HepG2 (cell line): Measurements from ENCODE around the gene ESAM. TPM values are rescaled to one million over a fixed set of nuclear protein-coding genes. Genes with fewer than 3 reads are reported as not detected.
A peak's percentile ranks its signal among the peaks of the same experiment; 100 is the strongest.
"Not testable (repeated sequence)": the region's sequence is repeated elsewhere in the genome, so short reads cannot be mapped to it uniquely, and the experiment has no call there.

ENCODE experiments used
- ATAC-seq: fragments of 200-7000 bp; cut with Tn5 transposase; 3 replicates; pipeline ENCODE4 v1.9.1; 2020; ENCODE audit warnings: mild to moderate bottlenecking, moderate library complexity
- BruUV-seq: library from RNA; stranded (reverse); fragments of 400-500 nt; replicated peaks from 2 replicates; lab custom pipeline; 2021; lab: Mats Ljungman, UMichigan
- CTCF ChIA-PET: fragments of 300-600 bp; formaldehyde crosslinking; extraction: SDS; loops from one replicate; lab custom pipeline; 2021; ENCODE audit warnings: low total read pairs, inconsistent platforms, low intra/inter-chr PET ratio; lab: Yijun Ruan, JAX
- POLR2A ChIA-PET: fragments of 350-600 bp; sonication (Branson Sonifier 250); formaldehyde crosslinking; loops from one replicate; lab custom pipeline; 2020; ENCODE audit warnings: antibody characterized with exemption, inconsistent platforms; lab: Yijun Ruan, JAX
- DNase-seq: peaks from one replicate; pipeline ENCODE4 v3.0.0-alpha.2; 2015; ENCODE audit warnings: low spot score
- FAIRE-seq: peaks from 3 replicates; lab custom pipeline; 2011; peaks lifted over from hg19 to GRCh38; lab: Jason Lieb, UNC
- H2AFZ ChIP-seq: one replicate; pipeline ENCODE4 v1.6.1; 2011; ENCODE audit warnings: low read length, inconsistent platforms
- H3K27ac ChIP-seq: fragments of 300-600 bp; 3 replicates; pipeline ENCODE4 v1.8.0; 2011; ENCODE audit warnings: mixed run types, mild to moderate bottlenecking, mixed read lengths, low read length, inconsistent platforms; ENCODE audit not compliant: insufficient read depth; ENCODE audit errors: extremely low read length
- H3K27me3 ChIP-seq, 2 experiments: fragments of 200-600 bp in 1 of 2; 2 replicates in 1 of 2; 3 replicates in 1 of 2; pipeline versions ENCODE4 v1.6.0 to v1.8.0; 2011; ENCODE audit warnings: low read length in 2 of 2, mild to moderate bottlenecking in 2 of 2, moderate library complexity in 2 of 2, inconsistent platforms in 1 of 2; ENCODE audit not compliant: insufficient read depth in 2 of 2, control insufficient read depth in 1 of 2
- H3K36me3 ChIP-seq, 2 experiments: fragments of 200-600 bp in 1 of 2; replicated peaks in 1 of 2; 2 replicates in 1 of 2; 3 replicates in 1 of 2; pipeline versions ENCODE4 v1.5.1 to v1.8.0; 2011; ENCODE audit warnings: low read length in 2 of 2, inconsistent platforms in 1 of 2; ENCODE audit not compliant: insufficient read depth in 2 of 2, control insufficient read depth in 1 of 2
- H3K4me1 ChIP-seq: 2 replicates; pipeline ENCODE4 v1.5.1; 2012; ENCODE audit warnings: low read length, inconsistent platforms; ENCODE audit not compliant: insufficient read depth
- H3K4me2 ChIP-seq: 2 replicates; pipeline ENCODE4 v1.6.0; 2011; ENCODE audit warnings: low read depth, low read length, inconsistent platforms
- H3K4me3 ChIP-seq, 3 experiments: fragments of 200-600 bp in 1 of 3; sonication (generic), shearing (Covaris generic) in 1 of 3; replicated peaks in 1 of 3; 2 replicates each; pipeline ENCODE4 v1.5.1; 2011 to 2016; ENCODE audit warnings: low read length in 3 of 3, inconsistent platforms in 2 of 3, low read depth in 2 of 3, mild to moderate bottlenecking in 2 of 3, control low read depth in 1 of 3, mixed read lengths in 1 of 3; ENCODE audit not compliant: insufficient read depth in 1 of 3
- H3K79me2 ChIP-seq: one replicate; pipeline ENCODE4 v1.6.1; 2011; ENCODE audit warnings: low read length, inconsistent platforms; ENCODE audit not compliant: insufficient read depth
- H3K9ac ChIP-seq: 2 replicates; pipeline ENCODE4 v1.6.0; 2011; ENCODE audit warnings: mild to moderate bottlenecking, low read depth, low read length, inconsistent platforms; ENCODE audit not compliant: insufficient read depth
- H3K9me3 ChIP-seq: 2 replicates; pipeline ENCODE4 v1.5.1; 2012; ENCODE audit warnings: mild to moderate bottlenecking, low read length
- H4K20me1 ChIP-seq: 2 replicates; pipeline ENCODE4 v1.6.0; 2011; ENCODE audit warnings: inconsistent platforms, mild to moderate bottlenecking, low read length, moderate library complexity; ENCODE audit not compliant: insufficient read depth
- STAG1 ChIP-seq: sonication (generic); formaldehyde crosslinking; IDR thresholded peaks from 2 replicates; pipeline ENCODE4 v1.4.0; 2020; ENCODE audit warnings: missing genetic modification reagents
- ZNF256 ChIP-seq: sonication (generic); formaldehyde crosslinking; conservative IDR thresholded peaks from 2 replicates; pipeline ENCODE4 v1.4.0; 2020; ENCODE audit warnings: missing genetic modification reagents
- WGBS: methylation state at CpG from one replicate; pipeline ENCODE4 v1.1.6; 2017; ENCODE audit warnings: low lambda C conversion rate; 5-methylcytosine and 5-hydroxymethylcytosine counted together
- in situ Hi-C: cut with HindIII; loops from 2 replicates; pipeline ENCODE4 v1.10.0; 2017; ENCODE audit warnings: low pct_unique_long_range_greater_than_20kb; ENCODE audit not compliant: extremely low pct_ligation_motif_present
- intact Hi-C: fragments of 100-400 bp; cut with micrococcal nuclease; formaldehyde crosslinking; loops from one replicate; pipeline ENCODE4 v1.10.0; 2022; ENCODE audit not compliant: unreplicated experiment
- polyA plus RNA-seq, 8 experiments: library from polyadenylated mRNA; depleted of rRNA in 3 of 8; stranded (reverse) in 7 of 8; unstranded in 1 of 8; fragments of >200 nt; fragmentation: Illumina TruSeq in 4 of 8; extraction: Trizol in 4 of 8; gene quantifications; 2 replicates each; pipeline versions ENCODE4 v1.2.1 to v1.2.3, GENCODE V29; 2011 to 2016; ENCODE audit warnings: low read depth in 4 of 8, missing spikeins in 1 of 8, mixed read lengths in 1 of 8; ENCODE audit not compliant: insufficient read depth in 1 of 8
- total RNA-seq, 5 experiments: library from RNA; depleted of rRNA; stranded (reverse); fragments of >200 nt; fragmentation: Illumina TruSeq; extraction: Trizol; gene quantifications; 2 replicates each; pipeline ENCODE4 v1.2.3, GENCODE V29; 2016; ENCODE audit warnings: low read depth in 1 of 5
- TF ChIP-seq, protein P1 (sequence below): sonication (generic); formaldehyde crosslinking; IDR thresholded peaks from 2 replicates; pipeline ENCODE4 v1.4.0; 2020; ENCODE audit warnings: missing genetic modification reagents

ESAM gene
- total and polyA plus RNA-seq, 2 of the 13 experiments (the other 11 are each of a cell fraction or from before 2014, with no cell fraction given): 1.2 to 6.8 TPM

DNA sequence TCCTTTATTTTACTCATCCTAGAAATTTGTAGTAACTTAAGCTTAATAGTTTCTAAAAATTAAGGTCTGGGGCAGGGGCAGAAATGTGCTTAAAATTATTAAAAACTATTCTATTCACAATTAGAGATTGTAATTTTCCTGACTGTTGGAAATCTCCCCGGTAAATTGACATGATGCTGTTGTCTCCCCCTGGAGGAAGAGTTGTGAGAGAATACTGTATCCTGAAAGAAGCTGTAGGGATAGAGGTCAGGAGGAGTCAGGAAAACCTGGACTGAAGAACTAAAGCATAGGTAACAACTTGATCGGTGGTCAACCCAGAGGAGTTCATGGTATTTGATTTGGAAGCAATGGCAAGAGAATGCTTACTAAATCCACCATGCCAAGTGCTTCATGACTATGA, 16.2 kb upstream of the ESAM start:
- Histone ChIP-seq H3K4me3 (no peak overlapping the region), H3K9me3 (no peaks in the 10 kb centered on the region), H3K27me3 (no peaks in the 10 kb centered on the region), H3K9ac (no peak overlapping the region), H3K36me3 (peaks cover 0 to 4% of the 10 kb centered on the region in 2 experiments; a peak in 1 of 5 replicates), H3K4me2 (no peak overlapping the region), H4K20me1 (no peaks in the 10 kb centered on the region), H3K4me1 (no peaks in the 10 kb centered on the region), H3K27ac (no peak overlapping the region), H2AFZ (no peak overlapping the region), H3K79me2 (no peaks in the 10 kb centered on the region)
- FAIRE-seq (no peak), DNase-seq (no peak), ATAC-seq (no peak)
- BruUV-seq: no TSS peak
- peak; percentile 17 for TF ChIP-seq STAG1 (CRISPR knock-in tag)
- TF ChIP-seq, protein P1, sequence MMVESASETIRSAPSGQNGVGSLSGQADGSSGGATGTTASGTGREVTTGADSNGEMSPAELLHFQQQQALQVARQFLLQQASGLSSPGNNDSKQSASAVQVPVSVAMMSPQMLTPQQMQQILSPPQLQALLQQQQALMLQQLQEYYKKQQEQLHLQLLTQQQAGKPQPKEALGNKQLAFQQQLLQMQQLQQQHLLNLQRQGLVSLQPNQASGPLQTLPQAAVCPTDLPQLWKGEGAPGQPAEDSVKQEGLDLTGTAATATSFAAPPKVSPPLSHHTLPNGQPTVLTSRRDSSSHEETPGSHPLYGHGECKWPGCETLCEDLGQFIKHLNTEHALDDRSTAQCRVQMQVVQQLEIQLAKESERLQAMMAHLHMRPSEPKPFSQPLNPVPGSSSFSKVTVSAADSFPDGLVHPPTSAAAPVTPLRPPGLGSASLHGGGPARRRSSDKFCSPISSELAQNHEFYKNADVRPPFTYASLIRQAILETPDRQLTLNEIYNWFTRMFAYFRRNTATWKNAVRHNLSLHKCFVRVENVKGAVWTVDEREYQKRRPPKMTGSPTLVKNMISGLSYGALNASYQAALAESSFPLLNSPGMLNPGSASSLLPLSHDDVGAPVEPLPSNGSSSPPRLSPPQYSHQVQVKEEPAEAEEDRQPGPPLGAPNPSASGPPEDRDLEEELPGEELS (CRISPR knock-in tag): no peak
- CTCF ChIA-PET: interaction anchor here (1.3 to 2.2 kb wide), 2 partner anchors 15 to 109 kb away, joined by 4 to 12 read pairs; partner anchors contain the start of gene ESAM
- intact Hi-C loops (loop anchor here (2.0 kb wide), 1 partner anchor 15 kb away; the partner anchor contains the start of gene ESAM), in situ Hi-C loops (no loop called here)
- POLR2A ChIA-PET: interaction anchor here (1.4 kb wide), 1 partner anchor 32 kb away, joined by 4 read pairs; no protein-coding TSS in a partner anchor
- 75% methylated on average over 2 of the region's 2 CpGs for WGBS

- Histone ChIP-seq H3K27ac (no peak overlapping the region), H3K4me2 (no peak overlapping the region), H3K4me1 (no peaks in the 10 kb centered on the region), H3K4me3 (no peak overlapping the region), H4K20me1 (no peaks in the 10 kb centered on the region), H3K36me3 (peaks cover 0 to 7% of the 10 kb centered on the region in 2 experiments; a peak in 1 of 5 replicates), H3K9ac (no peak overlapping the region), H3K79me2 (no peaks in the 10 kb centered on the region), H3K9me3 (no peaks in the 10 kb centered on the region), H2AFZ (no peak overlapping the region), H3K27me3 (no peaks in the 10 kb centered on the region)
- in situ Hi-C loops: no loop called here
- ChIA-PET POLR2A (no interaction called here), CTCF (interaction anchor here (2.2 kb wide), 1 partner anchor 14 kb away, joined by 12 read pairs; the partner anchor contains the start of gene ESAM)
- no peak for TF ChIP-seq ZNF256
- intact Hi-C loops: no loop called here
- ATAC-seq (no peak), FAIRE-seq (no peak), DNase-seq (no peak)
- WGBS: 98% methylated on average over 7 of the region's 7 CpGs
- BruUV-seq: no TSS peak
Measured at GRCh38 chr11:124776865-124777645, 15.0 kb upstream of the ESAM start.

DNA sequence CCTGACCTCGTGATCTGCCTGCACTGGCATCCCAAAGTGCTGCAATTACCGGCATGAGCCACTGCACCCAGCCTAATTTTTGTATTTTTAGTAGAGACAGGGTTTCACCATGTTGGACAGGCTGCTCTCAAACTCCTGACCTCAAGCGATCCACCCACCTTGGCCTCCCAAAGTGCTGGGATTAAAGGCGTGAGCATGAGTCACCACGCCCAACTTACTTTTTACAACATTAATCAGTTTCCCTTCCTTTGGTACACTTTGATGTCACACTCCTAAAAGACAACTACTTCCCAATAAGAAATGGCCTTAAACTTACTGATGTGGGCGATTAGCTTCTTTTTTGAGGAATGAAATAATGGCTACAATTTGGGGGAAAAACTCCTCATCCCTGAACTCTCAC, 8.9 kb upstream of the ESAM start:
- FAIRE-seq, H4K20me1 ChIP-seq, BruUV-seq, CTCF ChIA-PET, H2AFZ ChIP-seq, H3K79me2 ChIP-seq, H3K9ac ChIP-seq, H3K27ac ChIP-seq, DNase-seq, in situ Hi-C loops, intact Hi-C loops, H3K4me2 ChIP-seq, H3K27me3 ChIP-seq, H3K9me3 ChIP-seq, ATAC-seq, H3K4me3 ChIP-seq: not testable (repeated sequence)
- POLR2A ChIA-PET: interaction anchor here (1.3 kb wide), 1 partner anchor 24 kb away, joined by 3 read pairs; no protein-coding TSS in a partner anchor
- 98% methylated on average over 6 of the region's 6 CpGs for WGBS
- Histone ChIP-seq H3K36me3 (peaks cover 1 to 22% of the 10 kb centered on the region in 2 experiments; a peak in 2 of 5 replicates), H3K4me1 (peaks cover 41% of the 10 kb centered on the region)
